GM19099 (cell line): ENCODE results near the gene ACSL5.

Source experiments
- POLR2A ChIP-seq: IDR thresholded peaks from 3 replicates; pipeline ENCODE4 v1.6.1; 2011; ENCODE audit warnings: low read depth; ENCODE audit not compliant: insufficient read length; ENCODE audit errors: extremely low read depth

ACSL5 gene

GRCh38 chr10:112344261-112344660, 29.7 kb upstream of the ACSL5 start:
- no peak for TF ChIP-seq POLR2A

GRCh38 chr10:112345202-112345601, 28.7 kb upstream of the ACSL5 start:
- no peak for TF ChIP-seq POLR2A

GRCh38 chr10:112345743-112346142, 28.2 kb upstream of the ACSL5 start:
- no peak for TF ChIP-seq POLR2A

- TF ChIP-seq POLR2A, result no peak
Measured at GRCh38 chr10:112346774-112347173, 27.1 kb upstream of the ACSL5 start.

GRCh38 chr10:112347709-112348671, 25.9 kb upstream of the ACSL5 start:
- TF ChIP-seq POLR2A, result no peak

- TF ChIP-seq POLR2A, result no peak
Measured at GRCh38 chr10:112348759-112349158, 25.2 kb upstream of the ACSL5 start.

GRCh38 chr10:112349521-112350085, 24.3 kb upstream of the ACSL5 start:
- TF ChIP-seq POLR2A, result no peak

GRCh38 chr10:112351146-112351545, 22.8 kb upstream of the ACSL5 start:
- no peak for TF ChIP-seq POLR2A

- TF ChIP-seq POLR2A, result no peak
Measured at GRCh38 chr10:112352044-112352443, 21.9 kb upstream of the ACSL5 start.

- no peak for TF ChIP-seq POLR2A
Measured at GRCh38 chr10:112353046-112353445, 20.9 kb upstream of the ACSL5 start.

- no peak for TF ChIP-seq POLR2A
Measured at GRCh38 chr10:112356686-112357085, 17.2 kb upstream of the ACSL5 start.

GRCh38 chr10:112359606-112360307, 14.2 kb upstream of the ACSL5 start:
- no peak for TF ChIP-seq POLR2A

- no peak for TF ChIP-seq POLR2A
Measured at GRCh38 chr10:112360308-112361270, 13.3 kb upstream of the ACSL5 start.

GRCh38 chr10:112361951-112362751, 11.8 kb upstream of the ACSL5 start:
- no peak for TF ChIP-seq POLR2A
